Aorta (tissue), 5 donors: ENCODE data around the gene OAS3. TPM values are rescaled to one million over a fixed set of nuclear protein-coding genes. Genes with fewer than 3 reads are reported as not detected.

Source experiments
- ATAC-seq: fragments of 200-7000 bp; cut with Tn5 transposase; one replicate; pipeline ENCODE4 v1.9.1; 2022; ENCODE audit warnings: moderate library complexity; ENCODE audit not compliant: low FRiP score
- DNase-seq, 2 donors: peaks; one replicate each; pipeline ENCODE4 v3.0.0-alpha.2; 2020
- H3K27ac ChIP-seq, 2 donors: one replicate each; pipeline ENCODE4 v1.5.1; 2013; ENCODE audit warnings: low read length in 2 of 2, mild to moderate bottlenecking in 2 of 2, moderate library complexity in 2 of 2, control low read depth in 1 of 2, inconsistent platforms in 1 of 2, low read depth in 1 of 2
- H3K27me3 ChIP-seq, 2 donors: one replicate each; pipeline ENCODE4 v1.6.1; 2013; ENCODE audit warnings: control low read depth in 1 of 2, low read length in 1 of 2, mild to moderate bottlenecking in 1 of 2, moderate library complexity in 1 of 2; ENCODE audit not compliant: insufficient read depth in 2 of 2, control insufficient read depth in 1 of 2
- H3K36me3 ChIP-seq, 2 donors: one replicate each; pipeline ENCODE4 v1.6.1; 2013; ENCODE audit warnings: control low read depth in 1 of 2, low read length in 1 of 2, mild to moderate bottlenecking in 1 of 2; ENCODE audit not compliant: insufficient read depth in 2 of 2, control insufficient read depth in 1 of 2
- H3K4me1 ChIP-seq, 2 donors: one replicate each; pipeline ENCODE4 v1.6.1; 2013; ENCODE audit warnings: low read length in 2 of 2, control low read depth in 1 of 2, mild to moderate bottlenecking in 1 of 2, moderate library complexity in 1 of 2; ENCODE audit not compliant: insufficient read depth in 2 of 2, control insufficient read depth in 1 of 2
- H3K4me3 ChIP-seq, 2 donors: one replicate each; pipeline ENCODE4 v1.5.1; 2013; ENCODE audit warnings: low read length in 2 of 2, control low read depth in 1 of 2, mild to moderate bottlenecking in 1 of 2
- H3K9me3 ChIP-seq: one replicate; pipeline ENCODE4 v1.6.1; 2013; ENCODE audit warnings: mild to moderate bottlenecking, low read length; ENCODE audit not compliant: control insufficient read depth
- WGBS, 2 donors: extraction: QIAGEN DNeasy Blood & Tissue Kit; methylation state at CpG; one replicate each; pipeline ENCODE4 v1.1.7; 2013; 5-methylcytosine and 5-hydroxymethylcytosine counted together
- intact Hi-C, 2 donors: fragments of 100-400 bp; cut with DNase I; formaldehyde crosslinking; loops; one replicate each; pipeline versions ENCODE4 v1.14.2 to v1.15.0; 2022
- polyA plus RNA-seq, 2 donors: library from polyadenylated mRNA; stranded (reverse); fragments of 200-250 nt; gene quantifications; one replicate each; pipeline ENCODE4 v1.2.3, GENCODE V29; 2013
- total RNA-seq, 2 donors: library from RNA; stranded (reverse); fragmentation: NEBNext Ultra II Directional; extraction: Animal tissue kit (Norgen Biotek cat#: 25700); gene quantifications; one replicate each; pipeline ENCODE4 v1.2.1, GENCODE V29; 2021
- donor health status: healthy with polysubstance abuse.
- donor health status: Bipolar disorder and iron deficiency.
- donor health status: DM: no; HTN: no; CAD: no.
- donor health status: DM: no; HTN: no; CAD: no.
- donor health status: DM: yes; HTN: yes; CAD: no.

OAS3 gene
- total and polyA plus RNA-seq, 4 donors, result 2.6 to 19.1 (median 10.8) TPM

- 80 to 82% methylated on average over 4 of the region's 4 CpGs for WGBS, 2 donors
Measured at GRCh38 chr12:112961536-112961935, 23.3 kb downstream of the OAS3 start.

GRCh38 chr12:112962561-112962960 lies 24.3 kb downstream of the OAS3 start:
- peaks cover 4% of the 10 kb centered on the region for H3K9me3 ChIP-seq
- H3K36me3 ChIP-seq, result peaks cover 0 to 4% of the 10 kb centered on the region in 2 donors
- no peak overlapping the region for H3K4me3 ChIP-seq
- no peaks in the 10 kb centered on the region for H3K27me3 ChIP-seq
- no peak overlapping the region for H3K27ac ChIP-seq
- intact Hi-C loops, result no loop called here
- H3K4me1 ChIP-seq, result no peaks in the 10 kb centered on the region
- ATAC-seq (no peak), DNase-seq (no peak)
- 96 to 97% methylated on average over 7 of the region's 7 CpGs for WGBS, 2 donors

More at GRCh38 chr12:112961536-112961935, 23.3 kb downstream of the OAS3 start:
- no peak overlapping the region for H3K27ac ChIP-seq
- no peak overlapping the region for H3K4me3 ChIP-seq
- intact Hi-C loops, result no loop called here
- H3K4me1 ChIP-seq, result no peaks in the 10 kb centered on the region
- DNase-seq (no peak), ATAC-seq (no peak)
- no peaks in the 10 kb centered on the region for H3K27me3 ChIP-seq
- peaks cover 4% of the 10 kb centered on the region for H3K9me3 ChIP-seq
- peaks cover 0 to 4% of the 10 kb centered on the region in 2 donors for H3K36me3 ChIP-seq

GRCh38 chr12:112963227-112963861 lies 25.1 kb downstream of the OAS3 start:
- Histone ChIP-seq H3K4me3 (no peak overlapping the region), H3K4me1 (no peaks in the 10 kb centered on the region), H3K36me3 (peaks cover 0 to 4% of the 10 kb centered on the region in 2 donors), H3K27ac (no peak overlapping the region), H3K9me3 (peaks cover 4% of the 10 kb centered on the region), H3K27me3 (no peaks in the 10 kb centered on the region)
- ATAC-seq (no peak), DNase-seq (no peak)
- 90 to 91% methylated on average over 14 of the region's 14 CpGs for WGBS, 2 donors
- intact Hi-C loops, result no loop called here

GRCh38 chr12:112964067-112964670 lies 25.9 kb downstream of the OAS3 start:
- H3K27me3 ChIP-seq, result no peaks in the 10 kb centered on the region
- WGBS, 2 donors, result 83 to 96% methylated on average over 6 of the region's 6 CpGs
- DNase-seq (no peak), ATAC-seq (no peak)
- no peak overlapping the region for H3K4me3 ChIP-seq
- no peaks in the 10 kb centered on the region for H3K4me1 ChIP-seq
- no peak overlapping the region for H3K27ac ChIP-seq
- intact Hi-C loops, result no loop called here
- peaks cover under 1% of the 10 kb centered on the region for H3K9me3 ChIP-seq
- peaks cover 0 to 4% of the 10 kb centered on the region in 2 donors for H3K36me3 ChIP-seq

- no peak for ATAC-seq
- no peak for DNase-seq
Measured at GRCh38 chr12:112964915-112965314, 26.6 kb downstream of the OAS3 start.

GRCh38 chr12:112965643-112966042 lies 27.4 kb downstream of the OAS3 start:
- peaks cover 0 to 4% of the 10 kb centered on the region in 2 donors for H3K36me3 ChIP-seq
- WGBS, 2 donors, result 88 to 92% methylated on average over 15 of the region's 15 CpGs

More at GRCh38 chr12:112964915-112965314, 26.6 kb downstream of the OAS3 start:
- Histone ChIP-seq H3K27me3 (no peaks in the 10 kb centered on the region), H3K4me3 (no peak overlapping the region), H3K36me3 (peaks cover 0 to 4% of the 10 kb centered on the region in 2 donors), H3K4me1 (no peaks in the 10 kb centered on the region), H3K9me3 (no peaks in the 10 kb centered on the region), H3K27ac (no peak overlapping the region)
- intact Hi-C loops, result no loop called here
- 89 to 90% methylated on average over 4 of the region's 4 CpGs for WGBS, 2 donors

GRCh38 chr12:112967306-112967705 lies 29.0 kb downstream of the OAS3 start:
- DNase-seq (no peak), ATAC-seq (no peak)
- Histone ChIP-seq H3K27ac (no peak overlapping the region), H3K9me3 (no peaks in the 10 kb centered on the region), H3K4me1 (no peaks in the 10 kb centered on the region), H3K4me3 (no peak overlapping the region), H3K27me3 (no peaks in the 10 kb centered on the region), H3K36me3 (no peaks in the 10 kb centered on the region)
- WGBS, 2 donors, result 91 to 94% methylated on average over 9 of the region's 9 CpGs
- intact Hi-C loops, result no loop called here

More at GRCh38 chr12:112965643-112966042, 27.4 kb downstream of the OAS3 start:
- Histone ChIP-seq H3K27ac (no peak overlapping the region), H3K9me3 (no peaks in the 10 kb centered on the region), H3K4me1 (no peaks in the 10 kb centered on the region), H3K4me3 (no peak overlapping the region), H3K27me3 (no peaks in the 10 kb centered on the region)
- DNase-seq, result no peak
- intact Hi-C loops, result no loop called here
- no peak for ATAC-seq

- intact Hi-C loops, result no loop called here
- ATAC-seq, result no peak
- no peak for DNase-seq
- Histone ChIP-seq H3K4me3 (no peak overlapping the region), H3K27ac (no peak overlapping the region), H3K4me1 (no peaks in the 10 kb centered on the region), H3K27me3 (no peaks in the 10 kb centered on the region), H3K9me3 (no peaks in the 10 kb centered on the region), H3K36me3 (no peaks in the 10 kb centered on the region)
- 91 to 92% methylated on average over 7 of the region's 7 CpGs for WGBS, 2 donors
Measured at GRCh38 chr12:112967858-112968257, 29.6 kb downstream of the OAS3 start.
